ENCODE data around the gene SLC44A5. TPM values are rescaled to one million over a fixed set of nuclear protein-coding genes. Genes with fewer than 3 reads are reported as not detected.
"Not testable (repeated sequence)": the region's sequence is repeated elsewhere in the genome, so short reads cannot be mapped to it uniquely, and the experiment has no call there.

Gene SLC44A5
- total and polyA plus RNA-seq, 2 donors (not counting 1 experiment from before 2014, with no cell fraction given) = 2.8 to 4.2 TPM

- WGBS (ENCODE audit: insufficient coverage) = no CpG with 5 or more reads among the region's 3 CpGs
- no peaks in the 10 kb centered on the region for H4K20me1 ChIP-seq (ENCODE audit: control insufficient read depth, insufficient read depth, low read length, poor library complexity, severe bottlenecking)
- CTCF ChIA-PET = no interaction called here
Measured at GRCh38 chr1:75594327-75594726, 16.6 kb downstream of the SLC44A5 start.

GRCh38 chr1:75593457-75593856, 17.5 kb downstream of the SLC44A5 start:
- intact Hi-C loops (cut with micrococcal nuclease) = not testable (repeated sequence)

More at GRCh38 chr1:75594327-75594726, 16.6 kb downstream of the SLC44A5 start:
- H3K4me1 ChIP-seq (ENCODE audit: control insufficient read depth in 2 of 2, insufficient read depth in 2 of 2, low read length in 2 of 2) = no peaks in the 10 kb centered on the region
- H3K9ac ChIP-seq (ENCODE audit: low read length) = no peak overlapping the region
- peaks cover 2% of the 10 kb centered on the region for H3K9me3 Mint-ChIP-seq (ENCODE audit: insufficient read depth)
- no peaks in the 10 kb centered on the region for H3K27me3 ChIP-seq (replicated peaks in 1 of 4; ENCODE audit: control extremely low read depth in 1 of 4, control insufficient read depth in 3 of 4, insufficient read depth in 4 of 4, low read length in 3 of 4)
- ATAC-seq (ENCODE audit: low read depth) (no peak), DNase-seq (no peak)
- no peak overlapping the region for H3K27ac ChIP-seq (ENCODE audit: low read length in 2 of 2)
- H3K4me3 ChIP-seq (ENCODE audit: control extremely low read depth in 1 of 5, extremely low read depth in 1 of 5, insufficient read depth in 1 of 5, low read depth in 2 of 5, low read length in 4 of 5) = no peak overlapping the region
- peaks cover 0 to 1% (median 0%) of the 10 kb centered on the region in 3 donors for H3K9me3 ChIP-seq (ENCODE audit: control extremely low read depth in 1 of 3, control insufficient read depth in 2 of 3, insufficient read depth in 1 of 3, low read length in 2 of 3)
- no peak overlapping the region for H3K27ac Mint-ChIP-seq
- intact Hi-C loops (cut with micrococcal nuclease) = no loop called here
- peaks cover 29% of the 10 kb centered on the region for H3K27me3 Mint-ChIP-seq
- TF ChIP-seq EZH2 (IDR thresholded peaks at IDR 0.05; ENCODE audit: borderline replicate concordance, insufficient read depth, low read depth, low read length, poor library complexity, severe bottlenecking) (no peak), CTCF (IDR thresholded peaks at IDR 0.05) (no peak)
- H3K4me2 ChIP-seq (replicated peaks; ENCODE audit: low read depth, low read length, poor library complexity, severe bottlenecking) = no peak overlapping the region
- no peak overlapping the region for H2AFZ ChIP-seq (ENCODE audit: insufficient read depth, low read depth, low read length, poor library complexity, severe bottlenecking)
- H3K79me2 ChIP-seq (ENCODE audit: control insufficient read depth, insufficient read depth, low read length) = no peaks in the 10 kb centered on the region
- H3K4me3 Mint-ChIP-seq = no peak overlapping the region
- POLR2A ChIA-PET = no interaction called here
- no peaks in the 10 kb centered on the region for H3K36me3 ChIP-seq (replicated peaks in 1 of 2; ENCODE audit: control extremely low read depth in 1 of 2, control insufficient read depth in 1 of 2, extremely low read depth in 1 of 2, insufficient read depth in 2 of 2, low read length in 1 of 2)
- no peaks in the 10 kb centered on the region for H3K4me1 Mint-ChIP-seq

More at GRCh38 chr1:75593457-75593856, 17.5 kb downstream of the SLC44A5 start:
- CTCF ChIA-PET; H3K4me2 ChIP-seq (replicated peaks; ENCODE audit: low read depth, low read length, poor library complexity, severe bottlenecking); H3K9me3 Mint-ChIP-seq (ENCODE audit: insufficient read depth); H3K79me2 ChIP-seq (ENCODE audit: control insufficient read depth, insufficient read depth, low read length); H3K4me1 Mint-ChIP-seq; H3K36me3 ChIP-seq (replicated peaks in 1 of 2; ENCODE audit: control extremely low read depth in 1 of 2, control insufficient read depth in 1 of 2, extremely low read depth in 1 of 2, insufficient read depth in 2 of 2, low read length in 1 of 2); H2AFZ ChIP-seq (ENCODE audit: insufficient read depth, low read depth, low read length, poor library complexity, severe bottlenecking); DNase-seq; POLR2A ChIA-PET; H3K4me3 ChIP-seq (ENCODE audit: control extremely low read depth in 1 of 5, extremely low read depth in 1 of 5, insufficient read depth in 1 of 5, low read depth in 2 of 5, low read length in 4 of 5); H3K4me3 Mint-ChIP-seq; H3K4me1 ChIP-seq (ENCODE audit: control insufficient read depth in 2 of 2, insufficient read depth in 2 of 2, low read length in 2 of 2); H3K9me3 ChIP-seq (ENCODE audit: control extremely low read depth in 1 of 3, control insufficient read depth in 2 of 3, insufficient read depth in 1 of 3, low read length in 2 of 3); H3K27ac Mint-ChIP-seq; ATAC-seq (ENCODE audit: low read depth); H3K27me3 ChIP-seq (replicated peaks in 1 of 4; ENCODE audit: control extremely low read depth in 1 of 4, control insufficient read depth in 3 of 4, insufficient read depth in 4 of 4, low read length in 3 of 4); H3K27ac ChIP-seq (ENCODE audit: low read length in 2 of 2); H3K9ac ChIP-seq (ENCODE audit: low read length); H4K20me1 ChIP-seq (ENCODE audit: control insufficient read depth, insufficient read depth, low read length, poor library complexity, severe bottlenecking): not testable (repeated sequence)
- peaks cover 31% of the 10 kb centered on the region for H3K27me3 Mint-ChIP-seq
- no CpG with 5 or more reads among the region's 3 CpGs for WGBS (ENCODE audit: insufficient coverage)
